CD1c-positive myeloid dendritic cell (primary cell): ENCODE measurements around the gene ZKSCAN4.

Experiments
- DNase-seq: peaks from one replicate; pipeline ENCODE4 v3.0.0-alpha.2; 2016; ENCODE audit errors: extremely low spot score

The ZKSCAN4 gene

DNA sequence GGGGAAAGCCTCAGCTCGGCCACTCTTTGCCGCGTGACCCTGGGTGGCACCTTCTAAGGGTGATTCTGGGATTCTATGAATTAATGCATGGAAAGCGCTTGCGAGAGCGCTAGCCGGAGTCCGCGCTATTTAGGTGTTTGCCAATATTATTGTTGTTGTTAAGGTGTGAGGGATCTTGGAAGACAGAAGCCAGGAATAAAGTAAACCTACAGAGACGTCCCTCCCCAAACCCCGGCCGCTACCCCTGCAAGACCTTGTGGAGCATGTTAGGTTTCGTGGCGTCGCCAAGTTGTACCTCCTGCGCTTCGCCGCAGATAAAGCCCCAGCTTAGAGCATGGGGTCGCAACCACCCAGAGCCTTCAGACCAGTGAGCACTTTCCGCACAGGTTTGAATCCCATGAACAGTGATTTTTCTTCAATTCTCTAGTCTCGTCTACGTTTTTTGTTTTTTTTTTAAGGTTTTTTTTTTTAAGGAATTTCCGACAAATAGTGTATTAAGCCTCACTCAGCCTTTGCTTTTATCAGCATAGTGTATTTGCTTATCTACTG, 43.9 kb downstream of the ZKSCAN4 start:
- no peak for DNase-seq

DNA sequence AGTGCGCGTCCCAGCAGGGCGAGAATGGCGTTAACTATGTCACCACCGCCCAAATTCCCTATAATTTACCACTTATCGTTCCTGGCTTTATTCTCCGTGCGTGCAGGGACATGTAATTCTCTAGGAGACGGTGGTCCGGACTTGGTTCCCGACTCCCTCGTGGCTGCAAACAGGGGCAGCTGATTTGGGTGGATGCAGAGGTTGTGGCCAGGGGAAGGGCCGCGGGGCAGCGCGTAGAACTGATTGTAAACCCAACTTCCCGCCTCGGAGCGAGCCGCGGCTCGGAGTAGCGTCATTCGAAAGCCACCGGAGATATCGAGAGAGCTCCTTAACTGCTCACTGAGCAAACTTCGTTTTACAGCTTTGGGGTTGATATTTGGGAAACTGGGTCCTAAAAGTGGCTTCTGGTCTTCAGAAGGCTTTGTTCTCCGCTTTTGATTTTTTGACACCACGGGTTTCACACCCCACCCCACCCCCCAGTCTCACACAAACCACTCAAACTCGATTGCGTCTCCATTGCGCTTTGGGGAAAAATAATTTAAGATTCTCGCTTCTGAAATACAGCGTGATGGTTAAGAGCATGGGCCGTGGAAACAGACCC, 44.5 kb downstream of the ZKSCAN4 start:
- peak; percentile 31 for DNase-seq

DNA sequence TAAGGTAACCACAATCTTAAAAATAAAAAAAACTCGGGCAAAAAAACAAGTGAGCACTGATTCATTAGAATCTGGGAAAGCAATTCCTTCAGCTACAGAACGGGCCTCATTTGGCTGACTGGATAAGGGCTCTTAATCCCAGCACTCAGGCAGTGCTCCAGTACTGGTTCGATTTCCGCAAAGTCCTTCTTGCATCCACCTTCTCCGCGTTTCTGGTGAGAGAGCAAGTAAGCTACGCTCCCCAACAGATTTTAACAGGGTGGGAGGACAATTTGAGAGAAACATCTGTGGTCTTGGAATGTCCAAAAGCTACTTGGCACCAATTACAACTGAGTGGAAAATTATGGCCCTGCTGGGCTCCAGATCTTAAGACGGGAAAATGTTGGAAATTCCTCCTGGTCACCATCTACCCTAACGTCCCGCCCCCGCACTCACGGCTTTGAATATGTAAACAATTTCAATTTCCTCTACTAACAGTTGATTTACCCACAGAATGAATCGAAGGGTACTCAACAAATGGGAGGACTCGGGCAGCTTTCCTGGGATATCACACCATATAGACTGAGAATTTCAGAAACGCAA, 45.0 kb downstream of the ZKSCAN4 start:
- no peak for DNase-seq

DNA sequence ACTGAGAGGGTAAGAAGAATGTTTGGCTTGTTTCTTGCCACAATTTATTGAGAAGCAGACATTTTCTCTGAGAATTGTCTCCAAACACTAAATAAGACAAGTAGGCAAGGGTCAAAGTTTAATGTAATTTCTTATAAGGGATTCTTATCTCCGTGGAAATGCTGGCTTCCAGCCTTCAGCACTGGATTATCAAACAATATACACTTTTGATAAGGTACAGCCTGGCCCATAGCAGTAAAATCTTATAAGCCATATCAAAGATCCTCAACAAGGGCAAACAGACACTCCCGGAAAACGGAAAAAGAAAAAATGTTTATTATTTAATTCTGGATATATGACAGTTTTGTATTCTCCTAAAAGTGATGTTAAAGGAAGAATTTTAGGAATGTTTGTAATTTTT, 45.5 kb downstream of the ZKSCAN4 start:
- DNase-seq = no peak

DNA sequence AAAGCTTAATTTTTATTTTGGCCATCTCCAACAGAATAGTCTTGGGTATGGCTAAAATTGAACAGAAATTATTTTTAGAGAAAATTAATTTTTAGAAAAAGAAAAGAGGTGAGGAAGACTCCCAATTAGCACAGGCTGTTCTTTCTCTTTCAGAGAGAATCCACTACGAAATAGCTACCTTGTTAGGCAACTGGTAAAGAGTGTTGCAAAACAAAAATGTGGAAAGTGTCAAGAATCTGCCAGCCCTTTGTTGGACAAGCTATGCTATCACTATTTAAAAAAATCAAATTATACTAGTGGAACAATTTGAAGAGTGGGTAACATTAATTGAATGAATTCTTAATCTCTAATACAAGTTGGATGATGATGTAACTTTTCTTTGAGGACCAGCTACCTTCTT, 46.2 kb downstream of the ZKSCAN4 start:
- DNase-seq = no peak

DNA sequence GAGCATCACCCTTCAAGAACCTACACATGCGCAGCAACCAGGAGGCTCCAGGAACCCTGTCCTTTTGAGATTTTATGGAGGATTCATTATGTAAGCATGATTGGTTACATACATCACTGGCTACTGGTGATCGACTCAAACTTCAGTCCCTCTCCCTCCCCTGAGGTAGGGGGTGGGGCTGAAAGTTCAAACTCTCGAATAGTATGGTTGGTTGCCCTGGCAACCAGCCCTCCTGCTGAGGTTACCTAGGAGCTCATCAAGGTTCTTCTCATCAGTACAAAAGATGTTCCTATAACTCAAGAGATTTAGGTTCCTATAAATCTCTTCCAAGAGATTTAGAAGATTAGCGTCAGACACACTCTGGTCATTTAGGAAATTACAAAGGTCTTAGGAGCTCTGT, 48.9 kb downstream of the ZKSCAN4 start:
- no peak for DNase-seq

DNA sequence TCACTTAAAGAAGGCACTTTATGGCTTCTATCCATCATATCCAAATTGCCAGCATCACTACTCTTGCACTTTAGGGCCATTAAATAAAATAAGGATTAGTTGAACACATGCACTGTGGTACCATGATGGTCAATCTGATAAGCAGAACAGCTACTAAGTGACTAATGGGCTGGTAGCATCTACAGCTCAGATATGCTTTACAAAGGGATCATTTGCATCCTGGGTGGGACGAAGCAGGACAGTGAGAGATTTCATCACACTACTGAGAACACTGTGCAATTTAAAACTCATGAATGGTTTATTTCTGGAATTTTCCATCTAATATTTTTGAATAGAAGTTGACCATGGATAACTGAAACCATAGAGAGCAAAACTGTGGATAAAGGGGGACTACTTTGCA, 52.0 kb downstream of the ZKSCAN4 start:
- no peak for DNase-seq
